GM23248 (cell line): Measurements from ENCODE around the gene HMGN3.

Experiments used
- EZH2 ChIP-seq: fragments of 200-600 bp; sonication (generic); IDR thresholded peaks from 2 replicates; pipeline ENCODE4 v1.6.1; 2018; ENCODE audit warnings: antibody characterized with exemption, mild to moderate bottlenecking; ENCODE audit not compliant: insufficient read depth, poor library complexity, severe bottlenecking
- EZH2phosphoT487 ChIP-seq: fragments of 200-600 bp; sonication (generic); IDR thresholded peaks from 2 replicates; pipeline ENCODE4 v1.6.1; 2018; ENCODE audit warnings: antibody characterized with exemption, moderate library complexity, mild to moderate bottlenecking, low read depth; ENCODE audit not compliant: insufficient read depth

DNA sequence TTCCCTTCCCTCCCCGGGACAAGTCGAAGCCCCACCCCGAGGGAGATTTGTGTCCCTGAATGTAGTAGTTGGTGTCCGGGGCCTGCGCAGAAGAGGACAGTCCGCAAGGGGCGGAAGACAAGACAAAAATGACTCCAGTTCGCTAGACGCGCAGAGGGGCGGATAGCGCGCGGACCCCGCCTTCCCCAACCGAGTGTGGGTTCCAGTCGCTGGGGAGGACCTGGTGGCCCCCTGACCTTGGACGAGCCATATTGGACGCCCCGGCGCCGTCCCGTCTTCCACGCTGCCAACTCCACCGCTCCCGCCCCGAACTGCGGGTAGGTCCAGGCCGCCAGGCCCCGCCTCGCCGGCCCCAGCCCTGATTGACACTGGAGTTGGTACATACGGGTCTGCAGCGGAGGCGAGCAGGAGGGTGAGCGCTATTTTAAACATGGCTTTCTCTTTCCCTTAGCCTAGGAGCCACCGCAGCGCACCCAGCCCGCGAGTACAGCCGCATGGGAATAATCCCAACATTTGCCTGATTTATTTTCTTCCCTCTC is 802 bp downstream of the HMGN3 start:
- TF ChIP-seq EZH2: no peak
- TF ChIP-seq EZH2phosphoT487: no peak
